Kidney (tissue), 14 donors: ENCODE data around the gene PRR7. TPM values are rescaled to one million over a fixed set of nuclear protein-coding genes. Genes with fewer than 3 reads are reported as not detected.

Source experiments
- DNase-seq, 5 donors: peaks; one replicate each; pipeline ENCODE4 v3.0.0-alpha.2; 2013 to 2020
- FAIRE-seq: peaks from 2 replicates; lab custom pipeline; 2012; peaks lifted over from hg19 to GRCh38; lab: Jason Lieb, UNC
- H3K27ac ChIP-seq, 2 donors: one replicate each; pipeline ENCODE4 v1.7.0; 2013; ENCODE audit warnings: low read depth in 2 of 2, low read length in 2 of 2, inconsistent platforms in 1 of 2
- H3K27me3 ChIP-seq: one replicate; pipeline ENCODE4 v1.7.1; 2013; ENCODE audit warnings: low read length, inconsistent platforms; ENCODE audit not compliant: control insufficient read depth, insufficient read depth
- H3K36me3 ChIP-seq, 3 donors: one replicate each; pipeline versions ENCODE4 v1.7.0 to v1.7.1; 2013; ENCODE audit warnings: low read length in 3 of 3, control low read depth in 1 of 3, inconsistent platforms in 1 of 3; ENCODE audit not compliant: insufficient read depth in 3 of 3, control insufficient read depth in 2 of 3
- H3K4me1 ChIP-seq, 3 donors: one replicate each; pipeline versions ENCODE4 v1.7.0 to v1.7.1; 2013; ENCODE audit warnings: low read length in 3 of 3, inconsistent platforms in 1 of 3, low read depth in 1 of 3; ENCODE audit not compliant: control insufficient read depth in 2 of 3, insufficient read depth in 2 of 3
- H3K4me3 ChIP-seq, 3 donors: one replicate each; pipeline versions ENCODE4 v1.7.0 to v1.8.1; 2013; ENCODE audit warnings: low read length in 3 of 3, control low read depth in 1 of 3, inconsistent platforms in 1 of 3
- H3K9ac ChIP-seq, 3 donors: one replicate each; pipeline versions ENCODE4 v1.7.0 to v1.7.1; 2013; ENCODE audit warnings: low read length in 3 of 3, control low read depth in 1 of 3, inconsistent platforms in 1 of 3
- H3K9me3 ChIP-seq, 3 donors: one replicate each; pipeline versions ENCODE4 v1.7.0 to v1.7.1; 2013; ENCODE audit warnings: low read length in 3 of 3, control low read depth in 1 of 3, inconsistent platforms in 1 of 3; ENCODE audit not compliant: control insufficient read depth in 2 of 3, insufficient read depth in 1 of 3
- CTCF ChIP-seq: IDR thresholded peaks from 3 replicates; pipeline ENCODE4 v1.5.1; 2012; ENCODE audit warnings: mild to moderate bottlenecking, moderate library complexity, borderline replicate concordance; ENCODE audit not compliant: insufficient read depth; ENCODE audit errors: extremely low read depth
- intact Hi-C: fragments of 100-400 bp; cut with DNase I; formaldehyde crosslinking; loops from one replicate; pipeline ENCODE4 v1.11.1; 2022
- polyA plus RNA-seq: library from polyadenylated mRNA; stranded (reverse); fragments of 350-450 nt; fragmentation: Illumina TruSeq; extraction: RNeasy Lipid Tissue Mini Kit (QIAGEN cat#74804); gene quantifications from one replicate; pipeline ENCODE4 v1.2.3, GENCODE V29; 2014; ENCODE audit warnings: low read depth, low replicate concordance; ENCODE audit not compliant: insufficient read depth
- total RNA-seq: library from RNA; stranded (reverse); fragmentation: NEBNext Ultra II Directional; extraction: Animal tissue kit (Norgen Biotek cat#: 25700); gene quantifications from one replicate; pipeline ENCODE4 v1.2.1, GENCODE V29; 2021
- donor health status: control.
- donor health status: control.
- donor health status: control.
- donor health status: control.
- donor health status: control.
- donor health status: DM: yes; HTN: yes; CAD: no.
- donor health status: Normal renal cell carcinoma (clear cell type).

PRR7 gene
- total and polyA plus RNA-seq, 2 donors from 2014 or later, result 1.6 to 5.5 TPM

GRCh38 chr5:177505075-177505474, 58.5 kb downstream of the PRR7 start:
- TF ChIP-seq CTCF, result no peak

More at GRCh38 chr5:177505075-177505474, 58.5 kb downstream of the PRR7 start:
- Histone ChIP-seq H3K4me1 (no peaks in the 10 kb centered on the region), H3K9me3 (no peaks in the 10 kb centered on the region), H3K27me3 (no peaks in the 10 kb centered on the region), H3K4me3 (no peak overlapping the region), H3K36me3 (no peaks in the 10 kb centered on the region), H3K9ac (no peak overlapping the region), H3K27ac (no peak overlapping the region)
- no peak for DNase-seq
- FAIRE-seq, result no peak
- intact Hi-C loops, result no loop called here

Other genes with a start within 250 kb of the PRR7 start
- gene RAB24, start 143.1 kb upstream of the PRR7 start, total RNA-seq, result 25.0 TPM
- gene RAB24, start 143.1 kb upstream of the PRR7 start, polyA plus RNA-seq, result 77.6 TPM
- gene PRELID1, start 143.0 kb upstream of the PRR7 start, total RNA-seq, result 90.8 TPM
- gene PRELID1, start 143.0 kb upstream of the PRR7 start, polyA plus RNA-seq, result 351 TPM
- 6.6 TPM for gene MXD3, start 134.9 kb upstream of the PRR7 start, total RNA-seq
- 4.9 TPM for gene MXD3, start 134.9 kb upstream of the PRR7 start, polyA plus RNA-seq
- gene LMAN2, start 95.1 kb upstream of the PRR7 start, total RNA-seq, result 137 TPM
- gene LMAN2, start 95.1 kb upstream of the PRR7 start, polyA plus RNA-seq, result 190 TPM
- gene RGS14, start 88.9 kb upstream of the PRR7 start, total RNA-seq, result 28.4 TPM
- 56.3 TPM for gene RGS14, start 88.9 kb upstream of the PRR7 start, polyA plus RNA-seq
- gene SLC34A1, start 62.4 kb upstream of the PRR7 start, total RNA-seq, result 0.91 TPM
- gene SLC34A1, start 62.4 kb upstream of the PRR7 start, polyA plus RNA-seq, result 211 TPM
- gene PFN3, start 46.2 kb upstream of the PRR7 start, total RNA-seq, result not detected
- not detected for gene PFN3, start 46.2 kb upstream of the PRR7 start, polyA plus RNA-seq
- 4.2 TPM for gene F12, start 37.2 kb upstream of the PRR7 start, total RNA-seq
- 3.1 TPM for gene F12, start 37.2 kb upstream of the PRR7 start, polyA plus RNA-seq
- gene GRK6, start 20.1 kb upstream of the PRR7 start, total RNA-seq, result 37.8 TPM
- gene GRK6, start 20.1 kb upstream of the PRR7 start, polyA plus RNA-seq, result 9.6 TPM
- gene DBN1, start 26.8 kb downstream of the PRR7 start, total RNA-seq, result 64.2 TPM
- 56.5 TPM for gene DBN1, start 26.8 kb downstream of the PRR7 start, polyA plus RNA-seq
- gene PDLIM7, start 50.8 kb downstream of the PRR7 start, total RNA-seq, result 89.7 TPM
- 46.4 TPM for gene PDLIM7, start 50.8 kb downstream of the PRR7 start, polyA plus RNA-seq
- 18.6 TPM for gene DOK3, start 63.0 kb downstream of the PRR7 start, total RNA-seq
- 1.9 TPM for gene DOK3, start 63.0 kb downstream of the PRR7 start, polyA plus RNA-seq
- gene DDX41, start 70.1 kb downstream of the PRR7 start, total RNA-seq, result 86.7 TPM
- 97.3 TPM for gene DDX41, start 70.1 kb downstream of the PRR7 start, polyA plus RNA-seq
- 77.8 TPM for gene FAM193B, start 107.7 kb downstream of the PRR7 start, total RNA-seq
- 61.0 TPM for gene FAM193B, start 107.7 kb downstream of the PRR7 start, polyA plus RNA-seq
- gene TMED9, start 145.4 kb downstream of the PRR7 start, total RNA-seq, result 168 TPM
- 214 TPM for gene TMED9, start 145.4 kb downstream of the PRR7 start, polyA plus RNA-seq
- gene B4GALT7, start 153.3 kb downstream of the PRR7 start, total RNA-seq, result 30.7 TPM
- gene B4GALT7, start 153.3 kb downstream of the PRR7 start, polyA plus RNA-seq, result 42.6 TPM